Thymus (tissue), 11 donors: ENCODE data around the gene CHAD. TPM values are rescaled to one million over a fixed set of nuclear protein-coding genes. Genes with fewer than 3 reads are reported as not detected.

ENCODE experiments used
- DNase-seq, 9 donors: peaks; one replicate each; pipeline ENCODE4 v3.0.0-alpha.2; 2013; ENCODE audit warnings: low spot score in 9 of 9, low read depth in 6 of 9, missing footprints in 1 of 9
- H3K27ac ChIP-seq, 2 donors: one replicate each; pipeline ENCODE4 v1.5.1; 2013; ENCODE audit warnings: control low read depth in 1 of 2, low read depth in 1 of 2, low read length in 1 of 2, mild to moderate bottlenecking in 1 of 2, moderate library complexity in 1 of 2
- H3K27me3 ChIP-seq, 2 donors: one replicate each; pipeline ENCODE4 v1.5.1; 2013; ENCODE audit warnings: low read length in 1 of 2; ENCODE audit not compliant: control insufficient read depth in 2 of 2, insufficient read depth in 1 of 2
- H3K36me3 ChIP-seq, 2 donors: one replicate each; pipeline ENCODE4 v1.5.1; 2013; ENCODE audit warnings: low read length in 1 of 2, mild to moderate bottlenecking in 1 of 2, moderate library complexity in 1 of 2; ENCODE audit not compliant: control insufficient read depth in 2 of 2, insufficient read depth in 2 of 2
- H3K4me1 ChIP-seq, 2 donors: one replicate each; pipeline ENCODE4 v1.5.1; 2013; ENCODE audit warnings: low read length in 2 of 2; ENCODE audit not compliant: control insufficient read depth in 2 of 2, insufficient read depth in 2 of 2
- H3K4me3 ChIP-seq, 2 donors: one replicate each; pipeline ENCODE4 v1.5.1; 2013; ENCODE audit warnings: low read length in 2 of 2, control low read depth in 1 of 2, mild to moderate bottlenecking in 1 of 2
- H3K9me3 ChIP-seq, 2 donors: one replicate each; pipeline ENCODE4 v1.5.1; 2013; ENCODE audit warnings: low read length in 1 of 2, mild to moderate bottlenecking in 1 of 2; ENCODE audit not compliant: control insufficient read depth in 2 of 2, insufficient read depth in 1 of 2
- WGBS: extraction: QIAGEN DNeasy Blood & Tissue Kit; methylation state at CpG from one replicate; pipeline ENCODE4 v1.1.7; 2013; 5-methylcytosine and 5-hydroxymethylcytosine counted together
- polyA plus RNA-seq: library from polyadenylated mRNA; stranded (reverse); fragments of 200-250 nt; gene quantifications from one replicate; pipeline ENCODE4 v1.2.3, GENCODE V29; 2013
- total RNA-seq: library from RNA; stranded (reverse); fragments of 120-200 nt; gene quantifications from one replicate; pipeline ENCODE4 v1.2.4, GENCODE V29; 2013
- donor health status: healthy.

Gene CHAD
- total and polyA plus RNA-seq, 2 donors = 0.05 to 0.37 TPM

DNA sequence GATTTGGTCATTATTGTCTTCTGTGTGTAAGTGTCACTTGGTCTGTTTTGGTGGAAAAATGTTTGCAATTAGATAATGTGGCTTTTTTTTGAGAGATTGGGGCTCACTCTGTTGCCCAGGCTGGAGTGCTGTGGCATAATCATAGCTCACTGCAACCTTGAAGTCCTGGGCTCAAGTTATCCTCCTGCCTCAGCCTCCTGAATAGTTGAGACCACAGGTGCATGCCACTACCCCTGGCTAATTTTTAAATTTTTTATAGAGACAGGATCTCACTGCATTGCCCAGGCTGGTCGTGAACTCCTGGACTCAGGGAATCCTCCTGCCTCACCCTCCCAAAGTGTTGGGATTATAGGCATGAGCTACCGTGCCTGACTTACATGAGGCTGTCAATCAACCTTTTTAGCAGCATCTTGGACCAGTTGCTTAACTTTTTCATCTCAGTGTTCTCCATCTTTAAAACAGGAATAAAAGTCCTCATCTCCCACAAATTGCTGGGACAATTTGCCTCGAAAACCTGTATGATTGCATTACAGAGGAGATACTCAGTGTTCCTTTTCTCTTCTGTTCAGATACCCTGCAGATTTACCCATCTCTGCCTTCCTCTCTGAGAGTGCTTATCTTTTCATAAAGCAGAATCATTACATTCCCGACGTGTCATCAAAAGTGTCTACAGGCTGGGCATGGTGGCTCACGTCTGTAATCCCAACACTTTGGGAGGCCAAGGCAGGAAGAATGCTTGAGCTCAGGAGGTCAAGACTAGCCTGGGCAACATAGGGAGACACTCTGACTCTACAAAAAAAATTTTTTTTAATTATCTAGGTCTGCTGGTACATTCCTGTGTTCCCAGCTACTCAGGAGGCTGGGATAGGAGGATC lies 23.6 kb downstream of the CHAD start:
- Histone ChIP-seq H3K4me1 (no peaks in the 10 kb centered on the region), H3K27ac (no peak overlapping the region), H3K36me3 (no peaks in the 10 kb centered on the region), H3K9me3 (no peaks in the 10 kb centered on the region), H3K27me3 (no peaks in the 10 kb centered on the region), H3K4me3 (no peak overlapping the region)
- DNase-seq = no peak
- WGBS = 98% methylated on average over 6 of the region's 6 CpGs

- Histone ChIP-seq H3K27me3 (no peaks in the 10 kb centered on the region), H3K4me3 (no peak overlapping the region), H3K27ac (no peak overlapping the region), H3K4me1 (no peaks in the 10 kb centered on the region), H3K9me3 (no peaks in the 10 kb centered on the region), H3K36me3 (no peaks in the 10 kb centered on the region)
- WGBS = 85% methylated on average over 3 of the region's 3 CpGs
- no peak for DNase-seq
These were observed 25.1 kb downstream of the CHAD start for GRCh38 chr17:50443505-50443974.

DNA sequence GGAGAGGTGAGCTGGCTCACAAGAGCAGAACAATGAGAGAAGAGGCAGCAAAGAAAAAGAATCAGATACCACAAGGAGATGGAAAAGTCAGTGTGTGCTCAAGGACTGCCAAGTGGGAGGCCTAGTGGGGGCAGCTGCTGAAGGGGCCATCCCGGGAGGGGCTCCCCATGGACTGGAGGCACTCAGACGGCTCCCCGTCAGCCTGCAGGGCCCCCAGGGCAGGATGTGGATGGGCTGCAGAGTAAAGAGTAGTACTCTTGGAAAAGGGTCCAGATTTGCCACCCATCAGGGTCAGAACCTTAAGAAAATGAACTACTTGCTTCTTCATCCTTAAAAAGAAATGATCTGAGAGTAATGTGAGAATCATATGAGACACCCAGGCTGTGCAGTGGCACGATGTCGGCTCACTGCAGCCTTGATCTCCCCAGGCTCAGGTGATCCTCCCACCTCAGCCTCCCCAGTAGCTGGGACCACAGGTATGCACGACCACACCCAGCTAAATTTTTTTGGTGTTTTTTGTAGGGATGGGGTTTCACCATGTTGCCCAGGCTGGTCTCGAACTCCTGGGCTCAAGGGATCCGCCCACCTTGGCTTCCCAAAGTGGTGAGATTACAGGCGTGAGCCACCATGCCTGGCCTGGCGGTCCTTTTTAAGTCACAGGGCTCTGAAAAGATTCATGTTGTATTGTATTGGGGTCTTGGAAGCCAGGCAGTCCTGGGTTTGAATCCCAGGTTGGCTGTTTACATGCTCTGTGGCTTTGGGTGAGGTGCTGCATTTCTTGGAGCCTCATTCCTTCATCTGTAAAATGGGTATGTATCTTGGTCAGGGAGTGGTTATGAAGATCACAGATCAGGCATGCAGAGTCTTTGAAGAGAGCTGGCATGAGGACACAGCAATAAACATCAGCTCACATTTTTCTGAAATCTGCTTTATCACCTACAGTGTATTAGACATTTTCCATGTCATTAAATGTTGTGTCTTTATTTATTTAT lies 27.5 kb downstream of the CHAD start:
- H3K27ac ChIP-seq = no peak overlapping the region
- WGBS = 94% methylated on average over 10 of the region's 10 CpGs

DNA sequence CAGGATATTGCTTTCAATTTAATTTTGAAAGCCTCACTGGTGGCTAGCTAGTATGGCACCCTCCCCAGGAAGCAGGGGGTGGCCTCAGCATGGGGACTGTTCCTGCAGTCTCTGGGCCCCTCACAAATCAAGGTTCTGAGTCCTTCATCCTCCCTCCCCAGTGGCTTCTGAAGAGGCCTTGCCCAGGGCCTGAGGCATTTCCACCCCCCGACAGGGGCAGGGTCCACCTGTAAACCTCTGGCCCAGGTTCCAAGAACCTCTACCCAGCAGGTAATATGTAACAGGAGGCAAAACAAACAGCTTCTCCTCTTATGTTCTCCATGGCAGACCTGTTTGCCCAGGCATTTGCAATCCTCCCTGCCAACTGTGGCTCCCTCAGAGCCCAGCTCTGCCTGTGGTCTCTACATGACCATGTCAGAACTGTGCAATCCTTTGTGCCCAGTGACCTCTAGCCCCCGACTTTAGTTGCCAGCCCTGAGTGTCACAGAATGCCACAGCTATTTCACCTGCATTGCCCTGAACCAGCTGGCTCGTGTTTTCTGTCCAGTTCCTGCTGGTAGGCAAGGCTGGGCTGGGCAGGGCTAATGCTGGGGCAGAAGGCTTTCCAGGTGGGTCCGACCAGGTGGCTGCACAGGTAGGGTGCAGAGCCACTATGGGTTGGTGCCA lies 28.4 kb downstream of the CHAD start:
- Histone ChIP-seq H3K4me3 (no peak overlapping the region), H3K27me3 (no peaks in the 10 kb centered on the region)
- WGBS = 97% methylated on average over 4 of the region's 4 CpGs

More for the DNA sequence above, 27.5 kb downstream of the CHAD start:
- H3K4me1 ChIP-seq = no peaks in the 10 kb centered on the region
- no peaks in the 10 kb centered on the region for H3K9me3 ChIP-seq
- no peak for DNase-seq
- no peaks in the 10 kb centered on the region for H3K27me3 ChIP-seq
- H3K4me3 ChIP-seq = no peak overlapping the region
- H3K36me3 ChIP-seq = no peaks in the 10 kb centered on the region

GRCh38 chr17:50439008-50439407 lies 29.7 kb downstream of the CHAD start:
- 96% methylated on average over 4 of the region's 4 CpGs for WGBS
- H3K4me1 ChIP-seq = no peaks in the 10 kb centered on the region
- H3K36me3 ChIP-seq = no peaks in the 10 kb centered on the region
- no peak for DNase-seq
- no peak overlapping the region for H3K27ac ChIP-seq
- H3K9me3 ChIP-seq = no peaks in the 10 kb centered on the region
- no peak overlapping the region for H3K4me3 ChIP-seq
- no peaks in the 10 kb centered on the region for H3K27me3 ChIP-seq

More for the DNA sequence above, 28.4 kb downstream of the CHAD start:
- DNase-seq = no peak
- H3K27ac ChIP-seq = no peak overlapping the region
- H3K9me3 ChIP-seq = no peaks in the 10 kb centered on the region
- H3K36me3 ChIP-seq = no peaks in the 10 kb centered on the region
- H3K4me1 ChIP-seq = no peaks in the 10 kb centered on the region

GRCh38 chr17:50437409-50437808 lies 31.3 kb downstream of the CHAD start:
- Histone ChIP-seq H3K27ac (no peak overlapping the region), H3K9me3 (no peaks in the 10 kb centered on the region), H3K4me1 (no peaks in the 10 kb centered on the region), H3K36me3 (no peaks in the 10 kb centered on the region), H3K27me3 (no peaks in the 10 kb centered on the region), H3K4me3 (no peak overlapping the region)
- no peak for DNase-seq
- WGBS = 97% methylated on average over 4 of the region's 4 CpGs

DNA sequence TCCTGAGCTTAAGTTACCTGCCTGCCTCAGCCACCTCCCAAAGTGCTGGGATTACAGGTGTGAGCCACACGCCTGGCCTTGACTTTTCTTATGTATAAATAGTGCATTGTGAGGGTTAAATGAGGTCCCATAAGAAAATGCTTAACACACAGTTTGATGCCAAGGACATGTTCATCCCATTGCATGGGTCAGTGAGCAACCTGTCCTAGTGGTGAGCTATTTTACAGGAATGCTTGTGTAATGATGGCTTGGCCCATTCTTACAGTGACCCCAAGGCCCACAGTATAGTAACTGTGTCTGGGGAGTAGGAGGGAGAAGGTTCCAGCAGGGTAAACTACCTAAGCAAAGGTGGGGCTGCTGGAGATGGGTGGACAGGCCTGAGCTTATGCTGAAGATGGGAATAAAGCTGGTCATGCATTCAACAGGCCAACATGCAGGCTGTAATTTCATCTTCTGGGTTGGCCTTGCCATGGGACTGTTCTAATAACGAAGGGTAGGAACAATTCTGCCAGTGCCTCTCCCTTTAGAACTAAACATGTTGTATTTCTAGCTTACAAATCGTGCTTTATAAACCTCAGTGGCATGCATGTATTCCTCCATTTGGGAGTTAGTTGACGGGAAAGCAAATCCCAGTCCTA lies 36.4 kb downstream of the CHAD start:
- H3K27me3 ChIP-seq = no peaks in the 10 kb centered on the region
- no peak for DNase-seq
- H3K4me3 ChIP-seq = no peak overlapping the region
- H3K9me3 ChIP-seq = no peaks in the 10 kb centered on the region
- H3K4me1 ChIP-seq = peaks cover 2 to 5% of the 10 kb centered on the region in 2 donors
- 98% methylated on average over 4 of the region's 4 CpGs for WGBS
- no peaks in the 10 kb centered on the region for H3K36me3 ChIP-seq
- no peak overlapping the region for H3K27ac ChIP-seq

GRCh38 chr17:50430821-50431618 lies 37.7 kb downstream of the CHAD start:
- Histone ChIP-seq H3K36me3 (no peaks in the 10 kb centered on the region), H3K4me3 (no peak overlapping the region), H3K4me1 (peaks cover 2 to 17% of the 10 kb centered on the region in 2 donors), H3K9me3 (no peaks in the 10 kb centered on the region), H3K27me3 (no peaks in the 10 kb centered on the region), H3K27ac (no peak overlapping the region)
- 94% methylated on average over 4 of the region's 4 CpGs for WGBS
- DNase-seq = no peak
